Sigmoid colon (tissue), 4 donors: ENCODE results near the gene PRRX1.

ENCODE experiments used
- CTCF ChIP-seq, 4 experiments: fragments of 450-650 bp in 3 of 4; fragments of 200-600 bp in 1 of 4; IDR thresholded peaks; one replicate each; pipeline ENCODE4 v1.5.1; 2016 to 2019; ENCODE audit warnings: antibody characterized with exemption in 4 of 4, mild to moderate bottlenecking in 3 of 4, moderate library complexity in 2 of 4
- EP300 ChIP-seq, 4 donors: sonication (generic); formaldehyde crosslinking; IDR thresholded peaks; one replicate each; pipeline ENCODE4 v1.6.1; 2017; ENCODE audit warnings: antibody characterized with exemption in 4 of 4

GRCh38 chr1:170732252-170732588, 68.3 kb downstream of the PRRX1 start:
- TF ChIP-seq CTCF (IDR thresholded peaks at IDR 0.05) (no peak), EP300 (IDR thresholded peaks at IDR 0.05) (no peak)
